Activated CD8-positive, alpha-beta memory T cell treated with anti-CD3 and anti-CD28 coated beads, Interleukin-2, amount 10 ng/mL, durations not matched to agents 7 days and 5 days (primary cell): ENCODE measurements around the gene NPAS2. TPM values are rescaled to one million over a fixed set of nuclear protein-coding genes. Genes with fewer than 3 reads are reported as not detected.

ENCODE experiments used
- ATAC-seq: fragments of 150-1000 bp; cut with Tn5 transposase; one replicate; pipeline ENCODE4 v1.10.0; 2021; ENCODE audit warnings: moderate library complexity
- CTCF ChIA-PET: fragments of 350-600 bp; sonication (Branson Sonifier 250); formaldehyde crosslinking; loops from one replicate; lab custom pipeline; 2021; ENCODE audit warnings: antibody characterized with exemption; lab: Charles Lee
- DNase-seq: peaks from one replicate; pipeline ENCODE4 v3.0.0-alpha.2; 2020
- H3K27ac Mint-ChIP-seq: one replicate; pipeline ENCODE4 v1.8.0; 2021; ENCODE audit warnings: mild to moderate bottlenecking, mixed read lengths
- H3K27me3 Mint-ChIP-seq: one replicate; pipeline ENCODE4 v1.8.0; 2021; ENCODE audit warnings: mixed read lengths
- H3K36me3 Mint-ChIP-seq: one replicate; pipeline ENCODE4 v1.8.0; 2021; ENCODE audit warnings: mild to moderate bottlenecking, mixed read lengths
- H3K4me1 Mint-ChIP-seq: one replicate; pipeline ENCODE4 v1.8.0; 2021; ENCODE audit warnings: mixed read lengths
- H3K4me3 Mint-ChIP-seq: one replicate; pipeline ENCODE4 v1.8.0; 2021; ENCODE audit warnings: mild to moderate bottlenecking, moderate library complexity, mixed read lengths
- H3K9me3 Mint-ChIP-seq: one replicate; pipeline ENCODE4 v1.8.0; 2022; ENCODE audit warnings: low read depth, mixed read lengths
- total RNA-seq, 2 experiments: library from RNA; stranded (reverse); gene quantifications; one replicate each; pipeline ENCODE4 v1.2.3, GENCODE V29; 2021

NPAS2 gene
- total RNA-seq, 2 experiments from 2014 or later = 0.41 to 0.47 TPM

- Mint-ChIP-seq H3K27me3 (no peaks in the 10 kb centered on the region), H3K36me3 (no peaks in the 10 kb centered on the region), H3K4me1 (no peaks in the 10 kb centered on the region), H3K9me3 (no peaks in the 10 kb centered on the region), H3K4me3 (no peak overlapping the region), H3K27ac (no peak overlapping the region)
- CTCF ChIA-PET = no interaction called here
- no peak for ATAC-seq
- no peak for DNase-seq
Observed at GRCh38 chr2:100856732-100857131, 36.8 kb downstream of the NPAS2 start.

GRCh38 chr2:100857341-100857740 lies 37.4 kb downstream of the NPAS2 start:
- no peak for ATAC-seq
- H3K36me3 Mint-ChIP-seq = no peaks in the 10 kb centered on the region
- no peak overlapping the region for H3K4me3 Mint-ChIP-seq
- CTCF ChIA-PET = no interaction called here
- H3K27me3 Mint-ChIP-seq = no peaks in the 10 kb centered on the region
- H3K4me1 Mint-ChIP-seq = no peaks in the 10 kb centered on the region
- DNase-seq = no peak
- H3K27ac Mint-ChIP-seq = no peak overlapping the region
- H3K9me3 Mint-ChIP-seq = no peaks in the 10 kb centered on the region

- CTCF ChIA-PET = no interaction called here
- H3K4me1 Mint-ChIP-seq = no peaks in the 10 kb centered on the region
- H3K9me3 Mint-ChIP-seq = no peaks in the 10 kb centered on the region
- DNase-seq (no peak), ATAC-seq (no peak)
- H3K36me3 Mint-ChIP-seq = no peaks in the 10 kb centered on the region
- H3K27ac Mint-ChIP-seq = no peak overlapping the region
- H3K4me3 Mint-ChIP-seq = no peak overlapping the region
- H3K27me3 Mint-ChIP-seq = no peaks in the 10 kb centered on the region
Observed at GRCh38 chr2:100857915-100858314, 38.0 kb downstream of the NPAS2 start.

DNA sequence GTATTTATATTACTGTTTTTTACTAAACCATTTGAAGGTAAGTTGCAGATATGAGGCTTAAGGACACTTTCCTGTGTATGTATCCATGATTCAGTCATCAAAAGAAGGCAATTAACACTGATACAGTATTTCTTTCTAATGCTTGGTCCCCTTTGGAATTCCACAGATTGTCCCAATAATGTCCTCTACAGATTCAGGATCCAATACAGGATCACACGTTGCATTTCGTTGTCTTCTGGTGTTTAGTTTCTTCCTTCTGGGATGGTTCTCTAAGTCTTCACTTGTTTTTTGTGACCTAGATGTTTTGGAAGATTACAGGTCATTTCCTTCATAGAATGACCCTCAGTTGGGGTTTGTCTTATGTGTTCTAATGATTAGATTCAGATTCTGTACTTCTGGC lies 40.0 kb downstream of the NPAS2 start:
- ATAC-seq (no peak), DNase-seq (no peak)
- Mint-ChIP-seq H3K36me3 (no peaks in the 10 kb centered on the region), H3K4me3 (no peak overlapping the region), H3K9me3 (no peaks in the 10 kb centered on the region), H3K27ac (no peak overlapping the region), H3K4me1 (no peaks in the 10 kb centered on the region), H3K27me3 (no peaks in the 10 kb centered on the region)
- CTCF ChIA-PET = interaction anchor here (0.9 kb wide), 1 partner anchor 57 kb away, joined by 5 read pairs; no protein-coding TSS in a partner anchor

- no peaks in the 10 kb centered on the region for H3K9me3 Mint-ChIP-seq
- H3K27me3 Mint-ChIP-seq = no peaks in the 10 kb centered on the region
- H3K36me3 Mint-ChIP-seq = no peaks in the 10 kb centered on the region
- no peak overlapping the region for H3K27ac Mint-ChIP-seq
- CTCF ChIA-PET = no interaction called here
- no peak overlapping the region for H3K4me3 Mint-ChIP-seq
- ATAC-seq (no peak), DNase-seq (no peak)
- no peaks in the 10 kb centered on the region for H3K4me1 Mint-ChIP-seq
Observed at GRCh38 chr2:100861340-100861739, 41.4 kb downstream of the NPAS2 start.

- Mint-ChIP-seq H3K27ac (no peak overlapping the region), H3K4me1 (no peaks in the 10 kb centered on the region), H3K9me3 (no peaks in the 10 kb centered on the region), H3K27me3 (no peaks in the 10 kb centered on the region), H3K4me3 (no peak overlapping the region), H3K36me3 (no peaks in the 10 kb centered on the region)
- ATAC-seq (no peak), DNase-seq (no peak)
- CTCF ChIA-PET = interaction anchor here (1.1 kb wide), 1 partner anchor 123 kb away, joined by 3 read pairs; no protein-coding TSS in a partner anchor
Observed at GRCh38 chr2:100862081-100862480, 42.1 kb downstream of the NPAS2 start.

DNA sequence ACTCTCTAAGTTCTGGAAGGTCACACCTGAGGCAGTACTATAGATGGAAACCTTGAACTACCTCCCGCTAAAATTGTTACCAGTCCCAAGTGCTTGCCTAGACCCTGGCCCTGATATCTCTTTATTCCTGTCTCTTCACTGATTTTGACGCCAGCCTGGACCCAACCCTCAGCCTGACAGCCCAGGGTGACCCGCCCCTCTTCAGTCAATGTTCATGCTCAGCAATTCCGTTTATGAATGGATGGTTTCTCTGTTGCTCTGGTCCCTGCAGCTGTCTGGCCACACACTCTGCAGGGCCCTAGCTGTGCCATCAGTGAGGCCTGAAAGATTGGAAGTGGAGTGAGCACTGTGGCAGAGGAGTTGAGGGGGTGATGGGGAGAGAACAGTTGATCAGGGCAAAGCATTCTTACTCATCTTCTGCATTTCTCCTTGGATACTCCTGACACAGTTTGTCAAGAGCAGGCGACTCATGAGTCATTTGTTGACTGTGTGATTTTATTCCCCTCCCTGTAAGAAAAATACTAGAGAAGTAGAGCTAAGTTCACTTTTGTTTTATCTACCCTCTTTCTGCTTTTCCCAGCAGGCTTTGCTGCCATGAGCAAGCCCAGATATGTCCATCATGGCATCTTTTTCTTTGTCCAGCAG lies 46.0 kb downstream of the NPAS2 start:
- CTCF ChIA-PET = no interaction called here
- ATAC-seq = no peak

GRCh38 chr2:100868083-100868482 lies 48.1 kb downstream of the NPAS2 start:
- Mint-ChIP-seq H3K36me3 (no peaks in the 10 kb centered on the region), H3K27ac (no peak overlapping the region), H3K4me3 (no peak overlapping the region), H3K27me3 (no peaks in the 10 kb centered on the region), H3K4me1 (no peaks in the 10 kb centered on the region), H3K9me3 (peaks cover 7% of the 10 kb centered on the region)
- no peak for ATAC-seq
- CTCF ChIA-PET = no interaction called here
- DNase-seq = no peak

More for the DNA sequence above, 46.0 kb downstream of the NPAS2 start:
- no peak for DNase-seq
- H3K36me3 Mint-ChIP-seq = no peaks in the 10 kb centered on the region
- H3K9me3 Mint-ChIP-seq = peaks cover 5% of the 10 kb centered on the region
- H3K27ac Mint-ChIP-seq = no peak overlapping the region
- H3K4me3 Mint-ChIP-seq = no peak overlapping the region
- H3K27me3 Mint-ChIP-seq = no peaks in the 10 kb centered on the region
- no peaks in the 10 kb centered on the region for H3K4me1 Mint-ChIP-seq

GRCh38 chr2:100869120-100869519 lies 49.2 kb downstream of the NPAS2 start:
- CTCF ChIA-PET = no interaction called here
- H3K27me3 Mint-ChIP-seq = no peaks in the 10 kb centered on the region
- ATAC-seq (no peak), DNase-seq (no peak)
- no peak overlapping the region for H3K4me3 Mint-ChIP-seq
- H3K4me1 Mint-ChIP-seq = no peaks in the 10 kb centered on the region
- no peaks in the 10 kb centered on the region for H3K36me3 Mint-ChIP-seq
- peaks cover 7% of the 10 kb centered on the region for H3K9me3 Mint-ChIP-seq
- no peak overlapping the region for H3K27ac Mint-ChIP-seq

- no peak overlapping the region for H3K4me3 Mint-ChIP-seq
- no peaks in the 10 kb centered on the region for H3K36me3 Mint-ChIP-seq
- ATAC-seq (no peak), DNase-seq (no peak)
- no peak overlapping the region for H3K27ac Mint-ChIP-seq
- no peaks in the 10 kb centered on the region for H3K4me1 Mint-ChIP-seq
- peaks cover 7% of the 10 kb centered on the region for H3K9me3 Mint-ChIP-seq
- CTCF ChIA-PET = no interaction called here
- H3K27me3 Mint-ChIP-seq = no peaks in the 10 kb centered on the region
Observed at GRCh38 chr2:100870652-100871531, 51.0 kb downstream of the NPAS2 start.

GRCh38 chr2:100875516-100876230 lies 55.7 kb downstream of the NPAS2 start:
- no peaks in the 10 kb centered on the region for H3K27me3 Mint-ChIP-seq

DNA sequence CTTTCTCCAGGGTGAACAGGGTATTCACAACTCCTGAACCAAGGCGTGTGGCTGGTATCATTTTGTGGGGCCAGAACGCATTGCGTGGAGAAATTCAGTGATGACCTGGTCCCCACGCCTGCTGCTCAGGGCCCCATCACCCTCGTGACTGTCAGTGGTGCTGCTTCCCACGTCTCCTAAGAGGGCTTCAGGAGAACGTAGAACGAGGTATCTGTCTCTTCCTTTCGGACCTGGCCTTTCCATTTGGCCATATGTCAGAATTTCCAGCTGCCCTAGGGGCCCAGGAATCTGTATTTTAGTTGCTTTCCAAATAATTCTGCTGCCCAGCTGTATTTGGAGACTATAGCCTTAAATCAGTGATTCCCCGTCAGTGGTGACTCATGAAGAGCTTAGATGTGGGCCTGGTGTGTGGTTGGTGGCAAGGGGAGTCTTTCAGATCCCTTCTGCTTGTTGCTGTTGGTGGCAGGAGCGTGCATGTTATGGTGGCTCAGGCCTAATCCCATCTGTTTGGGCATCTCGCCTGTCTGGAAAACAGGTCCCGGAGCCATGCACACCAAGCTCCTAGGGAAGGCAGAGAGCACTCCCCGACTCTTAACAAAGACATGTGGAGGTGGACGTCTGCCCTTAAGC lies 56.4 kb downstream of the NPAS2 start:
- Mint-ChIP-seq H3K9me3 (peaks cover 2% of the 10 kb centered on the region), H3K27me3 (no peaks in the 10 kb centered on the region), H3K4me1 (no peaks in the 10 kb centered on the region), H3K4me3 (no peak overlapping the region), H3K27ac (no peak overlapping the region), H3K36me3 (no peaks in the 10 kb centered on the region)
- DNase-seq (no peak), ATAC-seq (no peak)
- CTCF ChIA-PET = no interaction called here

More at GRCh38 chr2:100875516-100876230, 55.7 kb downstream of the NPAS2 start:
- H3K4me3 Mint-ChIP-seq = no peak overlapping the region
- H3K9me3 Mint-ChIP-seq = peaks cover 2% of the 10 kb centered on the region
- H3K36me3 Mint-ChIP-seq = no peaks in the 10 kb centered on the region
- DNase-seq (no peak), ATAC-seq (no peak)
- CTCF ChIA-PET = no interaction called here
- H3K27ac Mint-ChIP-seq = no peak overlapping the region
- no peaks in the 10 kb centered on the region for H3K4me1 Mint-ChIP-seq

DNA sequence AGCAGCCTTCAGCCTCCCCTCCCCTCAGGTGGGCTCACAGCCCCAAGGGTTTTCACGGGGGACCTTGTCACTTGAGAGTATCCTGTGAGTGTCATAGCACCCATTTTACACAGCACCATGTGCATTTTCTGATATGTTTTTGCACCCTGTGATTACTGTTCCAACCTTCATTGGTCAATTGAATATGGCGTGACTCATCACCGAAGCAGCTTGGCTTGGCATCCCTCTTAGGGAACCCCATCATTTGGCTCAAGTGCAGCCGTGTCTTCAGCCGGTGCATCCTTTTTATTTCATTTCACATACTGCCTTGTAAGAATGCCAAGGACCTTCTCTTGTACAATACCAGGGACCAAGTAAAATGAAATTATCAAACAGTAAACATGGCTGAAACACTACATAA lies 57.6 kb downstream of the NPAS2 start:
- Mint-ChIP-seq H3K27me3 (no peaks in the 10 kb centered on the region), H3K27ac (no peak overlapping the region), H3K36me3 (no peaks in the 10 kb centered on the region), H3K4me1 (no peaks in the 10 kb centered on the region), H3K4me3 (no peak overlapping the region), H3K9me3 (no peaks in the 10 kb centered on the region)
- ATAC-seq (no peak), DNase-seq (no peak)
- CTCF ChIA-PET = interaction anchor here (0.6 to 1.5 kb wide), 2 partner anchors 40 to 267 kb away, joined by 3 read pairs; no protein-coding TSS in a partner anchor
